Suprapubic skin (tissue), 4 donors: ENCODE data around the gene ZNF43.

Experiments
- POLR2A ChIP-seq, 2 donors: fragments of 450-650 bp; IDR thresholded peaks; one replicate each; pipeline ENCODE4 v1.6.1; 2017; ENCODE audit warnings: antibody characterized with exemption in 2 of 2, mild to moderate bottlenecking in 2 of 2, moderate library complexity in 2 of 2
- POLR2AphosphoS5 ChIP-seq, 3 donors: sonication (generic); formaldehyde crosslinking; IDR thresholded peaks; one replicate each; pipeline ENCODE4 v1.6.1; 2017; ENCODE audit warnings: antibody characterized with exemption in 3 of 3
- TF ChIP-seq, protein P1 (sequence below), 2 donors: fragments of 200-600 bp in 1 of 2; fragments of 450-650 bp in 1 of 2; sonication (generic) in 1 of 2; IDR thresholded peaks; one replicate each; pipeline ENCODE4 v1.5.1; 2016 to 2019; ENCODE audit warnings: antibody characterized with exemption in 2 of 2, mild to moderate bottlenecking in 1 of 2, moderate library complexity in 1 of 2

DNA sequence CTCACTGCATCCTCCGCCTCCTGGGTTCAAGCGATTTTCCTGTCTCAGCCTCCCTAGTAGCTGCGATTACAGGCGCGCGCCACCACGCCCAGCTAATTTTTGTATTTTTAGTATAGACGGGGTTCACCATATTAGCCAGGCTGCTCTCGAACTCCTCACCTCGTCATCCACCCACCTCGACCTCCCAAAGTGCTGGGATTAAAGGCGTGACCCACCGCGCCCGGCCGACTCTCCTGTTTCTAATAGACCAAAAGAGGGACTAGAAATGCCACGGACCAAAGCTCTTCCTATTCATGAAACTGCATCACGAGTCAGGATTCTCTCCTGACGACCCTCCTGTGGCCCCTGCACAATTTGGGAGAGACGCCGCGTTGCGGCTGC lies 563 bp downstream of the ZNF43 start:
- TF ChIP-seq, protein P1, sequence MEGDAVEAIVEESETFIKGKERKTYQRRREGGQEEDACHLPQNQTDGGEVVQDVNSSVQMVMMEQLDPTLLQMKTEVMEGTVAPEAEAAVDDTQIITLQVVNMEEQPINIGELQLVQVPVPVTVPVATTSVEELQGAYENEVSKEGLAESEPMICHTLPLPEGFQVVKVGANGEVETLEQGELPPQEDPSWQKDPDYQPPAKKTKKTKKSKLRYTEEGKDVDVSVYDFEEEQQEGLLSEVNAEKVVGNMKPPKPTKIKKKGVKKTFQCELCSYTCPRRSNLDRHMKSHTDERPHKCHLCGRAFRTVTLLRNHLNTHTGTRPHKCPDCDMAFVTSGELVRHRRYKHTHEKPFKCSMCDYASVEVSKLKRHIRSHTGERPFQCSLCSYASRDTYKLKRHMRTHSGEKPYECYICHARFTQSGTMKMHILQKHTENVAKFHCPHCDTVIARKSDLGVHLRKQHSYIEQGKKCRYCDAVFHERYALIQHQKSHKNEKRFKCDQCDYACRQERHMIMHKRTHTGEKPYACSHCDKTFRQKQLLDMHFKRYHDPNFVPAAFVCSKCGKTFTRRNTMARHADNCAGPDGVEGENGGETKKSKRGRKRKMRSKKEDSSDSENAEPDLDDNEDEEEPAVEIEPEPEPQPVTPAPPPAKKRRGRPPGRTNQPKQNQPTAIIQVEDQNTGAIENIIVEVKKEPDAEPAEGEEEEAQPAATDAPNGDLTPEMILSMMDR (IDR thresholded peaks at IDR 0.05): no peak
- TF ChIP-seq POLR2A (IDR thresholded peaks at IDR 0.05) (no peak), POLR2AphosphoS5 (IDR thresholded peaks at IDR 0.05) (no peak)
